ENCODE data around the gene KNG1. TPM values are rescaled to one million over a fixed set of nuclear protein-coding genes. Genes with fewer than 3 reads are reported as not detected.
A peak's percentile ranks its signal among the peaks of the same experiment; 100 is the strongest.

KNG1 gene
- total and polyA plus RNA-seq, 2 of the 8 experiments (the other 6 are each of a cell fraction or from before 2014, with no cell fraction given): 0.05 TPM; not detected in 1

GRCh38 chr3:186786922-186787321 lies 69.8 kb downstream of the KNG1 start:
- Histone ChIP-seq H3K36me3 (ENCODE audit: control insufficient read depth in 2 of 4, insufficient read depth in 4 of 4, low read length in 3 of 4) (peaks cover 38 to 80% (median 65%) of the 10 kb centered on the region in 4 experiments), H2AFZ (ENCODE audit: low read length) (no peak overlapping the region), H4K20me1 (replicated peaks in 1 of 2; ENCODE audit: control insufficient read depth in 1 of 2, insufficient read depth in 2 of 2, low read length in 2 of 2) (peaks cover 28 to 33% of the 10 kb centered on the region in 2 experiments), H3K79me2 (ENCODE audit: control insufficient read depth in 1 of 2, insufficient read depth in 2 of 2, low read length in 2 of 2) (peaks cover 18 to 47% of the 10 kb centered on the region in 2 experiments), H4K5ac (ENCODE audit: insufficient read length, low read depth, low read length) (no peak overlapping the region), H3K4me2 (ENCODE audit: insufficient read depth in 1 of 2, low read depth in 2 of 2, low read length in 2 of 2) (peak overlapping the region; percentile 31 to 95; a peak in 3 of 4 replicates), H3K4me1 (replicated peaks in 1 of 4; ENCODE audit: control insufficient read depth in 3 of 4, insufficient read depth in 4 of 4, low read length in 3 of 4) (peaks cover 0 to 2% (median 0%) of the 10 kb centered on the region in 4 experiments; a peak in 2 of 7 replicates), H3K9me3 (ENCODE audit: insufficient read depth in 2 of 2, low read depth in 1 of 2, low read length in 1 of 2) (no peaks in the 10 kb centered on the region), H3K56ac (replicated peaks; ENCODE audit: insufficient read length, low read depth, low read length) (no peak overlapping the region), H2BK12ac (ENCODE audit: low read depth, low read length) (no peak overlapping the region), H3K23ac (ENCODE audit: insufficient read length) (no peak overlapping the region), H2AK5ac (ENCODE audit: low read depth, low read length) (no peak overlapping the region), H3K27ac (ENCODE audit: low read depth, low read length) (no peak overlapping the region), H2BK120ac (replicated peaks; ENCODE audit: low read depth, low read length) (no peak overlapping the region), H3K9ac (replicated peaks in 1 of 4; ENCODE audit: extremely low read depth in 1 of 4, low read depth in 3 of 4, low read length in 3 of 4) (peak overlapping the region in 2 of 4 experiments; percentile 30 to 46; a peak in 3 of 7 replicates), H3K79me1 (ENCODE audit: low read depth, low read length) (no peaks in the 10 kb centered on the region), H4K8ac (ENCODE audit: extremely low read depth, insufficient read depth, low read length) (no peak overlapping the region), H2BK15ac (ENCODE audit: low read length) (no peak overlapping the region), H3K4me3 (ENCODE audit: extremely low read depth in 1 of 4, insufficient read depth in 2 of 4, low read depth in 3 of 4, low read length in 4 of 4) (peak overlapping the region in 1 of 4 experiments; percentile 99; a peak in 4 of 8 replicates), H3K23me2 (ENCODE audit: low read depth, low read length) (peaks cover 6% of the 10 kb centered on the region), H2BK5ac (ENCODE audit: low read depth, low read length) (no peak overlapping the region), H3K14ac (ENCODE audit: insufficient read length) (no peak overlapping the region), H3K18ac (ENCODE audit: extremely low read depth, low read length) (no peak overlapping the region), H3K4ac (replicated peaks; ENCODE audit: insufficient read length, low read depth, low read length) (no peak overlapping the region), H2BK20ac (ENCODE audit: low read length) (no peak overlapping the region), H3K27me3 (replicated peaks in 1 of 4; ENCODE audit: control insufficient read depth in 3 of 4, extremely low read depth in 1 of 4, insufficient read depth in 3 of 4, low read length in 3 of 4) (no peaks in the 10 kb centered on the region), H4K91ac (replicated peaks; ENCODE audit: insufficient read length, low read length) (no peak overlapping the region)
- ChIA-PET POLR2A (ENCODE audit: partially characterized antibody) (interaction anchor here (1.1 to 7.6 kb wide), 7 partner anchors 16 to 203 kb away, joined by 3 to 166 read pairs (median 6); partner anchors contain the start of genes KNG1 and RFC4), CTCF (ENCODE audit: partially characterized antibody) (interaction anchor here (0.7 kb wide), 1 partner anchor 237 kb away, joined by 3 read pairs; no protein-coding TSS in a partner anchor)
- FAIRE-seq (no peak), DNase-seq (ENCODE audit: low read depth in 1 of 2, low spot score in 2 of 2) (no peak)
- 91% methylated on average over 3 of the region's 3 CpGs; no CpG with 5 or more reads in 1 of the 2 experiments for whole genome bisulfite sequencing, 2 experiments (ENCODE audit: extremely low coverage in 1 of 2, insufficient coverage in 1 of 2, insufficient read length in 1 of 2, insufficient replicate concordance in 2 of 2, low coverage in 1 of 2, low lambda C conversion rate in 2 of 2, missing lambda C conversion rate in 1 of 2)
- TF ChIP-seq ATF2 (IDR thresholded peaks at IDR 0.05; ENCODE audit: low read length) (no peak), TAF7 (optimal IDR thresholded peaks at IDR 0.05; ENCODE audit: borderline replicate concordance, low read depth, low read length) (peak; percentile 19), POLR2A (IDR thresholded peaks at IDR 0.05; ENCODE audit: control extremely low read depth in 1 of 2, low read depth in 2 of 2, low read length in 2 of 2) (peak; percentile 55 to 73), POLR2AphosphoS5 (IDR thresholded peaks at IDR 0.05; ENCODE audit: low read depth, low read length) (peak; percentile 56; the same call in 1 of the 2 replicates)

Data from H1 (cell line).